DMS79 (cell line): Measurements from ENCODE around the gene ABCA9.
"Not testable (repeated sequence)": the region's sequence is repeated elsewhere in the genome, so short reads cannot be mapped to it uniquely, and the experiment has no call there.

Experiments used
- DNase-seq: peaks from one replicate; lab custom pipeline; 2025; lab: John Stamatoyannopoulos, UW

ABCA9 gene

DNA sequence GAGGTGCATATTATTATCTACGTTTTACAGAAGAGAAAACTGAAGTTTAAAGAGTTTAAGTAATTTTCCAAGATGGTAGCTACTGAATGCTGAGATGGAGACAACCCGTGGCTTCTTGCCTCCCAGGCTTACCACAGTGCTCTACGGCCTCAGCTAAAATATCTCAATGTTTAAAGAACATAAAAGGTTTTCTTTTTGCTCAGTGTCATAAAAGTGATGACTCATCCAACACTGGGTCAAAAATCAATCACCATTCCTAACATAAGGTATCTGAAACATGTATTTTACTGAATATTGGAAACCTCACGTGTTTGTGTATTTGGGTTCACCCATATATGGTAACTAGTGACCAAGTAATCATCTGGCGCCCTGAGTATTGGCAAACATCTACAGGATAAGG lies 18.4 kb downstream of the ABCA9 start:
- no peak for DNase-seq

DNA sequence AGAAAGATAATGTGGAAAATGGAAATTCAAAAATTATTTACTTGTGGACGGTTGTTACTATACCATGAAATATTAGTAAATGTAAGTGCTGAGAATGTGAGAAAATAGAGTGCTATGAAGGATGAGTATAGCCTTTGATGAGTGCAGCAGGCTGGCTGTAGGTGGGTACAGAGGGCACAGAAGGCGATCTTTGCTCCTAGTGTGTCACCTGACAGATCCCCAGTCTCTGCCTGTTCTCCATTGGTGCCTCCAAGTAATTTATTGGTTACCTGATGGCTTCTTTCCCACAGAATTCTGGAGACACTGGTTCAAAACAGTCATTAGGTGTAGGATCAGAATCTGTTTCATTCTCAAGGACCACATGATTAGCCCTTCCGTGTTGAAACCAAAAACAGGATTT lies 28.9 kb downstream of the ABCA9 start:
- no peak for DNase-seq

DNA sequence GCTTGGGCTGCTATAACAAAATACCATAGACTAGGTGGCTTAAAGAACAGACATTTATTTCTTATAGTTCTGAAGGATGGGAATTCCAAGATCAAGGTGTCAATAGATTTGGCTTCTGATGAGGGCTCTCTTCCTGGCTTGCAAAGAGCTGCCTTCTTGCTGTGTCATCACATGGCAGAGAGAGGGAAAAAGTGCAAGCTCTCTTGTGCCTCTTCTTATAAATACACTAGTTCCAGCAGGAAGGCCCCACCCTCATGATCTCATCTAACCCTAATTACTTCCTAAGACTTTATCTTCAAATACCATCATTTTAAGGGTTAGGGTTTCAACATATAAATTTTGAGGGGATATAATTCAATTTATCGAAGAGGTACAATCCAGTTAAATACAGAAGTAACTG lies 30.6 kb downstream of the ABCA9 start:
- no peak for DNase-seq

DNA sequence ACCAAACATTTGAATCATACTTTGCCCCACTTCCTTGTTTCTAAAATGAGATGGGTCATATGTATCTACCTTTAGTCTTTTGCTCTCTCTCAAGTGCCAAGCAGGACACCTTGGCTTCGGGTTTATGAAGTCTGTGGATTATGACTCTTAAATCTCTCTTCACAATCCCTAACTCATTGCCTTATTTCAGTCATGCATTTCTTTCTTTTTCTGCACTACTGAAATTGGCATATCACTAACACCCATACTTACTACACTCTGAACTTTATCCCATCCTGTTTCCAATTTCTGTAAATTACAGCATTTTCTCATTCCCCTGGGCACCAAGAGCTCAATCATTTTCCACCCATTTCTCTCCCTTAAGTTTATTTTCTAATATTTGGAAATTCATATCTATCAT lies 42.0 kb downstream of the ABCA9 start:
- DNase-seq: no peak

DNA sequence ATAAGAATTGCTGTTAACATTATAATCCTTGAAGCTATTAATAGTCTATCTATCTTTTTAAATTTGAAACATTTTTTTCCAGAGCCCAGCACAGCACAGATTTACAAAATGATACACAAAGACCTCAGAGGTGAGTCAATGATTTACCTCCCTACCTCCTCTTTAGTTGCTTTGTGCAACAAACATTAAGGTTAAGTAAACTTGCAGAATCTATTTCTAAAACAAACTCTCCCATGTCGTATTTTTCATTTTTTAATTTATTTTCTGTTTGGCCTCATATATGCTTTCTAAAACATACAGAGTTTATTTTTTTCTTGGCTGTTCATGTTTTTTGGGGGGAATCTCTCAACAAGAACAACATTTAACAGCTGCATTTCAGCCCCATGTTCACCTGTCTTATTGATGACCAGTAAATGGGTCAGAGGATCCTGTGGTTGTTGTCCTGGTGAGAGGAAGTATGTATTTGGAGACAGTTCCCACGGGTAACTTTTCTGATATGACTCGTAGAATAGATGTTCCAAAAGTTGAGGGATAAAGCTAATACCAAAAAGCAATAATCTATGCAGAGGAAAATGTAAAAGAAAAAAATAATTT lies 42.6 kb downstream of the ABCA9 start:
- no peak for DNase-seq

DNA sequence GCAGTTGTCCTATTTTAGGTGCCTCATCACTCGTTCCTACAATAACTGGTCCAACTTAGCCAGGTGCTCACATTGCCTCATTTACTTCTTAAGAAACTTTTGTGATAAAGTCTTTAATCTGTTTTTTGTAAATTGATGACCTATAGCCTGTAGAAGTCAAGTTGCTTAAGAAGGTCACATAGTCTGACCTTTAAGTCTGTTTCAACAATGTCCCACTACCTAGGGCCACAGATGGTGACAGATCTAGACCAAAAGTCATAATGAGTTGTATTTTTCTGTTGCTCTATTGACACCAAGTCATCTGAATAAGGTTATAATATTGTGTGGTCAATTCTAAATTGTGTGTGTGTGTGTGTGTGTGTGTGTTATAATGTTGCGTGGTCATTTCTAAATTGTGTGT lies 45.1 kb downstream of the ABCA9 start:
- DNase-seq: no peak

DNA sequence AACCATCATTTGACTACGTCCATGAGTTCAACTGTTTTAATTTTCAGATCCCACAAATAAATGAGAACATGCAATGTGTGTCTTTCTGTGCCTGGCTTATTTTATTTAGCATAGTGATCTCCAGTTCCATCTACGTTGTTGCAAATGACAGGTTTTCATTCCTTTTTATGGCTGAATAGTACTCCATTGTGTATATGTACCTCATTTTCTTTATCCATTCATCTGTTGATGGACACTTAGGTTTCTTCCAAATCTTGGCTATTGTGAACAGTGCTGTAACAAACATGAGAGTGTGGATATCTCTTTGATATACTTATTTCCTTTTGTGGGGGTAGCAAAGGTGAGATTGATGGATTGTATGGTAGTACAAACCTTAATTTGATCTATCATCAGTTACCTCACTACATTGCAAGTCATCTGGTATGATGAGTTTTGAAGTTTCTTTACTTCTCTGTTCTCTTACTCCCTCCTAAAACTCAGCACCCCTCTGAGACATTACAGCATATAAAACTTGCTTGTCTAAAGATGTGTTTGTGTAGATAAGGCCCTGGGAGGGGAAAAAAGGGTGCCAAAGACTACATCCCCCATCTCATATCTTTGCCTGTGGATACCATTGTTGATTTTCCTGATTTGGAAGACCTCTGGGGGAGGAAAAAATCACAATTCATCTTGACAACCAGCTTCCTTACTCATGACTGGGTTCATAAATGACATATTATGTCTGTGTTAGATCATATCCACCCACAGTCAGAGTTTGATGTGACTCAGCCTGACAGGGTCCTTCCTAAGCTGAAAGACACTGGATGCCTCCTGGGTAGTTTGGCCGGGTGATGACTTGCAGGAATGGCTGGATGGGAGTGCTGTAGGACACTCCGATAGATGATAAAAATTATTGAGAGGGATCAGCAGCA lies 47.6 kb downstream of the ABCA9 start:
- DNase-seq: no peak

DNA sequence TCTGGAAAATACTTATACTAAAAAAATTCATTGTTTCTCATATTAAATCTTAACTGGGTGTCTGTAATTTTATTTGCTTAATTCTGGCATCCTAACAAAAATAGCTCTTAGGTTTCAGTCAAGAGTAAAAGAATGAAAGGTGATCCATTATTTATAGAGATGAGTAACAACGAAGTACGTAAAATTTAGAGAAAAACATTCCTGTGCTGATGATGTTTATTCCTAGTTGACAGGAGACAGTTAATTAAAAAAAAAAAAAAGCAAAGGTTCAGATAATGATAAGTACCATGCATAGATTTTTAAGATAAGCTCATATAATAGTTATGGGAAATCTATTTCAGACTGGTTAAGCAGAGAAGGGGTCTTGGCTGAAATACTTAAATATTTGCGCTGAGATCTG lies 50.8 kb downstream of the ABCA9 start:
- no peak for DNase-seq

DNA sequence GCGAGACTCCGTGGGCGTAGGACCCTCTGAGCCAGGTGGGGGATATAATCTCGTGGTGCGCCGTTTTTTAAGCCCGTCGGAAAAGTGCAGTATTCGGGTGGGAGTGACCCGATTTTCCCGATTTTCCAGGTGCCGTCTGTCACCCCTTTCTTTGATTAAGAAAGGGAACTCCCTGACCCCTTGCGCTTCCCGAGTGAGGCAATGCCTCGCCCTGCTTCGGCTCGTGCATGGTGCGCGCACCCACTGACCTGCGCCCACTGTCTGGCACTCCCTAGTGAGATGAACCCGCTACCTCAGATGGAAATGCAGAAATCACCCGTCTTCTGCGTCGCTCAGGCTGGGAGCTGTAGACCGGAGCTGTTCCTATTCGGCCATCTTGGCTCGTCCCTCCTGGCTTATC lies 56.0 kb downstream of the ABCA9 start:
- not testable (repeated sequence) for DNase-seq

DNA sequence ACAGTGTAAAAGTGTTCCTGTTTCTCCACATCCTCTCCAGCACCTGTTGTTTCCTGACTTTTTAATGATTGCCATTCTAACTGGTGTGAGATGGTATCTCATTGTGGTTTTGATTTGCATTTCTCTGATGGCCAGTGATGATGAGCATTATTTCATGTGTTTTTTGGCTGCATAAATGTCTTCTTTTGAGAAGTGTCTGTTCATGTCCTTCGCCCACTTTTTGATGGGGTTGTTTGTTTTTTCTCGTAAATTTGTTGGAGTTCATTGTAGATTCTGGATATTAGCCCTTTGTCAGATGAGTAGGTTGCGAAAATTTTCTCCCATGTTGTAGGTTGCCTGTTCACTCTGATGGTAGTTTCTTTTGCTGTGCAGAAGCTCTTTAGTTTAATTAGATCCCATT lies 61.0 kb downstream of the ABCA9 start:
- not testable (repeated sequence) for DNase-seq

DNA sequence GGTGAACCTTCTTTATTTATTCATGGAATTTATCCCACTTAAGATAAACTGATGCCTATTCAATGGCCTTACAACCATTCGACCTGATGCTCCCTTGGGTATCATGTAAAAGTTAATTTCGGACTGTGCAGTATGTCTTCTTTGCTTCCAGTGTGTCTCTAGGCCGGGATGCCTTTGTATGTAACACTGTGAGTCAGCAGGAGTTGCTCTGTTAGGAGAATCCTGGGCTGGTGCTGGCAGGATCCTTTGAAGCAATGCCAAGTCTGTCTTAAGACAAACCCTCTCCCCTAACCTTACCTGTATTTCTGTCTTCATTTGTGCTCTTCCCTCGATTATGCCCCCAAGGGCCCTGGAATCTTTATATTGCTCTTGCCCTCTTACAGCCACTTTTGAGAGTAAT lies 67.6 kb downstream of the ABCA9 start:
- no peak for DNase-seq

DNA sequence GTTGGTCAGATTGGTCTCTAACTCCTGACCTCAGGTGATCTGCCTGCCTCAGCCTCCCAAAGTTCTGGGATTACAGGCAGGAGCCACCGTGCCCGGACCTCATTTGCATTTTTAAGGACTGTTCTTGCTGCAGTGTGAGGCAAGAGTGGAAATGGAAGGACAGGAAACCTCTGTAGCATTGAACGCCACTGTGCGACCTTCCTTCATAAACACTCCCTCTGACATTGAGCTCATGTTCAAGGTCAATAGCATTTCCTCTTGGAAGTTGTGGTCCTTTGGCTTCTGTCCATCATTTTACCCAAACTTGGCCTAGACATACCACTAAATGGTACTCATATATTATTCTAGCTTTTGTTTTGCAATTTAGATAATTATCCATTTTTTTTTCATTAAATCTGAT lies 72.8 kb downstream of the ABCA9 start:
- no peak for DNase-seq

DNA sequence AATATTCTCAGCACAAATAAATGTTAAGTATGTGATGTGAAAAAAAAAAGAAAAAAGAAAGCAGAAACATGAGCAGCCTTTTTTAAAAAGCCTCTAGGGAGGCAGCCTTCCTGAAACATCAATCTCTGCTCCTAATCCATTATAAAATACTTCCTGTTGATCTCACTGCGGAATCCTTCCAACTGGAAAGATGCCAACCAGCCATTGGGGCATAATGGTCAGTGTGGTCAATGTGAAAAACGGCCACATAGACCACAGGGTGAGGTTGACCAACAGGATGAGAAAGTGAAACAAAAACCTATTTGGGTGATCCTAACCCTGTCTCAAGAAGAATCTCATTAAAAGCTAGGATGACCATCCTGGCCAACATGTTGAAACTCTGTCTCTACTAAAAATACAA lies 79.4 kb downstream of the ABCA9 start:
- DNase-seq: no peak

DNA sequence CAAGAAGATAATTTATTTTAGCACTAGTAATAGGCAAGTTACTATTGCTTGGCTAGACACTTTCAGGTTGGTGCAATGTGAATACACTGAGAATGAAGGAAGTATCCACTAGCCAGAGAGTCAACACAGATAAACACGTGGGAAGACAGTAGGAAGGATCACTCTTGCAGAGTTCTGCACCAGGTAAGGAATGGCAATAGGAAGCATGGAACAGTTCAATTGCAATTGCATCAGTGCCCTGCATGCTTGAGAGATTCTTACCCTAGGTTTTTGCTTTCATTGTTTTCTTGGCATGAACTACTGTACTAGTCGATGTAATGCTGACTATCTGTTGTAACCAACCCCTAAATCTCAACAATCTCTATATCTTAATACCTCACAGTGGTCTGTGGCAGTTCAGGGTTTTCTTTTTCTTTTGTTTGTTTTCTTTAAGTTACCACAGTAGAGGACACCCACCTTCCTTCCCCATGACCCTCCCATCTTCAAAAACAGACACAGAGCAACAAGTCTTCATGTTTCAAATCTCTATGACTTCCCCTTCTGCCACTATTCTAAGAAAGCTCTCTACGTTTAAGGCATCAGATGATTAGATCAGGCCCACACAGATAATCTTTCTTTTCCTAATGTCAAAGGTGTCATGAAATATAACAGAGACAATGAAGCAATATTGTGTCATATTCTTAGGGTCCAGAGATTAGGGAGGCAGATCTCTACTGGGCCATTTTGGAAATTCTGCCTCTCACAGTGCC lies 87.5 kb downstream of the ABCA9 start:
- DNase-seq: no peak

DNA sequence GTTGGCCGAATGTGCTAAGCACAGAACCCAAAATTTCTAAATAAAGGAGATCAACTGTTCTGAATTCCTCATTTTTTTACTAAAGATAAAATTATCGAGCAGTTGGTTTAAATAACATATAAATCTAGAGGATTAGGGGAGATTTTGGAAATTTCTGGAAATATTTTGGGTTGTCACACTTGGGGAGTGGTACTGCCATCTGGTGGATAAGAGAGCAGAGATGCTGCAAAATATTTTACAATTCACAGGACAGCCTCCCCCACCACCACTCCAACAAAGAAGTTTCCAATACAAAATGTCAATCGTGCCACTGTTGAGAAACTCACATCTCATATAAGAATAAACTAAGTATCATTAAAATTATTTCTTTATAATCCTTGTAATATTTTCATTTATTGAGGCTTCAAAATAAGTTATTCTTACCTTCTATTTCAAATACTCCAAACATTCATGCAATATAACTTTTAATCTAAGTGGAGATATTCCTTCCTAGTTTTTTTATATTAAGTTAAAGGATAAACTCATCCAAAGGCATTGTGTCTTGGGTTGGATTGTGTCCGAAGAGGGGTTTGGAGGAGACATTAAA lies 88.5 kb downstream of the ABCA9 start:
- no peak for DNase-seq

DNA sequence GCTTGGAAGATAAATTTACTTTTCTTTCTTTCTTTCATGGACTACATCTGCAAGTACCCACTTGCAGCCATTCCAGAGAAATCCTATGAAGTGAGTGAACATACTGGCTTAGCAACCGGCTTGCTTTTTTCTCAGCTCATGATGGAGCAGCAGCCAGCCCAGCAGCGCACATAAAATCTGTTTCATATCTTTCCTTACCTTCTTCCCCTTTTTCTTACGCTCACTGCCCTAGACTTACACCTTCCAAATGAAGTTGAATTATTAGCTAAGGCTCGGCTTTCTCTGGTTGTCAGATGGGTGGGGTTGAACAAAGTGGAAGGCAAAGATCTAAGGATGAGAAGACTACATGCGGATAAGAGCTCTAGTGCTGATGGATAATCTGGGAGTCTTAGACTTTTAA lies 91.6 kb downstream of the ABCA9 start:
- no peak for DNase-seq

DNA sequence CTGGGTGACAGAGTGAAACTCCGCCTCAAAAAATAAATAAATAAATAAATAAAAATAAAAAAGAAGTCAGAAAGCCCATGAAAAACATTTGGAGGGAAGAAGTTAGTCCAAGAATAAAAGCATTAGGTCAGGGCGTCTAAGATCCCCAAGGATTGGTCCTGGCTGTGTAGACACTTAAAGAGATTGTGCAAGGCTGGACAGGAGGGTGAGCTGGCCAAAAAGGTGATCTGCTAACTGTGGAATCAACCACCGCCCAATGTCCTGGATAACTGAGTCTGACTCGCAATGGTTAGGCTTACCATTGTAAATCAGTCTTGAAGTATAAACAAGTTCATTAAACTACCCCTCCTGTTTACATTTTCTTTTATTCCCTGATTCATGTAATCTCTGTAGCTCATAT lies 96.8 kb downstream of the ABCA9 start:
- no peak for DNase-seq

DNA sequence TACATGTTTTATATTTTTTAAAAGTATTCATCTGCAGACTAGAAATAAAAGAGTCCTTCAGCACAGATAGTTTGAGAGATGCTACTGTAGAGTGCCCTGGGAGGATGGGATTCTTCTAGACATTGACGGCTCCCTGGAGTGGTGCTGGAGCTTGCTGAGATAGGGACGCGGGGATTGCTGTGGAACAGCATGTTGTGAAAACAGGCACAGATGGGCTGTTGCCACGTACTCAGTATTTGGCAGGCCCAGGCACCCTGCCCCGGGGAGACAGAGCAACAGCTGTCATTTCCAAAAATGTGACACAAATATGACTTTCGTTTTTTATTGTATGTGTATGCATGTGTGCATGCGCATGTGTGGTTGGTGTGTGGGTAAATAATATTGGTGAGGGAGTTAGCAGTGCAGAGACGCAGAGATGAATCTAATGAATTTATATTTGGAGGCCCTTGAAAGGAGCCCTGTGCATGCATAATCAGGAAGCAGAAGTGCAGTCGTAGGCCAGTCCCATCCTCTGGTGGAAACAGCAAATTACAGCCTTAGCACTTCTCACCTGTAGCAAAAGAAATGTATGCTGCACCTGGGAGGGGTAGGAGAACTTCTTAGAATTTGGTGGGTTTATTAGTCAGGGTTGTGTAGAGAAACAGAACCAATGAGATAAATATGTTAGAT lies 99.4 kb downstream of the ABCA9 start:
- no peak for DNase-seq

DNA sequence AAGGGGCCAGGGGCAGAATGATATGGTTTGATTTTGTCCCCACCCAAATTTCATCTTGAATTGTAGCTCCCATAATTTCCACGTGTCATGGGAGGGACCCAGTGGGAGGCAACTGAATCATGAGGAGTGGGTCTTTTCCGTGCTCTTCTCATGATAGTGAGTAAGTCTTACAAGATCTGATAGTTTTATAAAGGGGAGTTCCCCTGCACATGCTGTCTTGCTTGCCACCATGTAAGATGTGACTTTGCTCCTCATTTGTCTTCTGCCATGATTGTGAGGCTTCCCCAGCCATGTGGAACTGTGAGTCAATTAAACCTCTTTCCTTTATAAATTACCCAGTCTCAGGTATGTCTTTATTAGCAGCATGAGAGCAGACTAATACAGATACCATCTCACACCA lies 101.6 kb downstream of the ABCA9 start:
- not testable (repeated sequence) for DNase-seq

DNA sequence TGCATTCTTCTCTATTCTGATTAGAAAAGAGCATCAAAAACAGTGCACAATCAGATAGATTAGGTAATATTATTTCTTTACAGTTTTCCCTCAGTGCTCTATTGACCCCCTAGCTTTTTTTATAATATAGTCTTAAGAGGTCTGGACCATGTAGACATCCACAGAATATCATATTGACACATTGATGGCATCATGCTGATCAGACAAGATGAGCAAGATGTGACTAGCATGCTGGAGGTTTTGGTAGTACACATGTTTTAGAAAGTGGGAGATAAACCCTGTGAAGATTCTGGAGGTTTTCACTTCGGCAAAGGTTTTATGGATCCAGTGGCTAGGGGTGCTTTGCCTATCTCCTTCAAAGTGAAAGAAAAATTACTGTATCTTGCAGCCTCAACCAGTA lies 102.8 kb downstream of the ABCA9 start:
- DNase-seq: no peak

DNA sequence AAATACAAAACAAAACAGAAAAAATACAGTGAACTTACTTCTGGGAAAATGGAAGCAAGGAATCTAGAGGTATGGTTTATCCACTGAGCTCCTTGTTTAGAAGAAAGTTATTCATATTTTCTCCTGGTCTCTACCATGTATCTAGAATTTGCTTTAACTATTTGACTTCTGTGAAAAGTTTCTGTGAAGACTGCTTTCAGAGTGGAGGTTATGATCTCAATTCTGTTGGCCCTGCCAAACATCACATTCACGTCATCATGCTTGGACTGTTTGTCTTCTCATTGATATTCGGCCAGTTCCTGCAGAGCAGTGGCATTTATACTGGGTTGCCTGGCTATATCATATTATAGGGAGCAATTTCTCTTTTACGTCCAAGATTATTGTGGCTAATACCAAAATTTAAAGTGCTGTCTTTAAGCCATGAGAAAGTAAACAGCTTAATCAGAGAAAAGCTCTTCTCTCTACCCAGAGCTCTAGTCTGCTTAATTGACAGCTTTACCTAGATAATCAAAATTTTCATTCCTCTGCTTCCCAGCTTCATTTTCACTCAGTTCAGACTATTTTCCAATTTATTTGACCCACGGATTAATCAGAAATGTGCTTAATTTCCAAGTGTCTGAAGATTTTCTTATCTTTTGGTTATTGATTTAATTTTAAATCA lies 105.4 kb downstream of the ABCA9 start, which contains the start of gene ABCA8:
ABCA8 (minus strand) TSS at position 212 of the 661 bp plus-strand sequence. CDS start 13,358 bp downstream, outside the sequence.
- DNase-seq: no peak
